Measurements from ENCODE around the gene PON3. TPM values are rescaled to one million over a fixed set of nuclear protein-coding genes. Genes with fewer than 3 reads are reported as not detected.

The PON3 gene
- not detected for total RNA-seq

- Mint-ChIP-seq H3K36me3 (no peaks in the 10 kb centered on the region), H3K4me3 (peak within 1 kb of the TSS; percentile 36), H3K9me3 (no peaks in the 10 kb centered on the region), H3K27me3 (peaks cover 39% of the 10 kb centered on the region), H3K27ac (no peak within 1 kb of the TSS), H3K4me1 (ENCODE audit: low read depth) (no peaks in the 10 kb centered on the region)
- intact Hi-C loops (cut with micrococcal nuclease) = loop anchor here (10.0 kb wide), 1 partner anchor 78 kb away; no protein-coding TSS in a partner anchor
- POLR2A ChIA-PET = interaction anchor here (0.8 kb wide), 1 partner anchor 15 kb away, joined by 3 read pairs; no protein-coding TSS in a partner anchor
- CTCF ChIA-PET = interaction anchor here (0.7 to 1.7 kb wide), 3 partner anchors 15 to 81 kb away, joined by 3 to 6 read pairs (median 5); no protein-coding TSS in a partner anchor
- DNase-seq = peak; percentile 30
Observed at GRCh38 chr7:95396136-95397032, at the start of gene PON3. TSS of gene PON3 (minus strand) at chr7:95396375. CDS start at chr7:95396350, 25 bp downstream.

- H3K4me1 Mint-ChIP-seq (ENCODE audit: low read depth) = no peaks in the 10 kb centered on the region
- ChIA-PET POLR2A (no interaction called here), CTCF (interaction anchor here (1.6 kb wide), 1 partner anchor 10 kb away, joined by 3 read pairs; the partner anchor contains the start of gene PON2)
- no peaks in the 10 kb centered on the region for H3K9me3 Mint-ChIP-seq
- H3K4me3 Mint-ChIP-seq = no peak overlapping the region
- no peaks in the 10 kb centered on the region for H3K36me3 Mint-ChIP-seq
- no peak overlapping the region for H3K27ac Mint-ChIP-seq
- no peak for DNase-seq
- no peaks in the 10 kb centered on the region for H3K27me3 Mint-ChIP-seq
- intact Hi-C loops (cut with micrococcal nuclease) = no loop called here
Observed at GRCh38 chr7:95444796-95445195, 48.6 kb upstream of the PON3 start.

- no peak overlapping the region for H3K27ac Mint-ChIP-seq
- ChIA-PET POLR2A (no interaction called here), CTCF (no interaction called here)
- no peak for DNase-seq
- no peaks in the 10 kb centered on the region for H3K36me3 Mint-ChIP-seq
- no peaks in the 10 kb centered on the region for H3K4me1 Mint-ChIP-seq (ENCODE audit: low read depth)
- intact Hi-C loops (cut with micrococcal nuclease) = no loop called here
- H3K27me3 Mint-ChIP-seq = no peaks in the 10 kb centered on the region
- no peaks in the 10 kb centered on the region for H3K9me3 Mint-ChIP-seq
- H3K4me3 Mint-ChIP-seq = no peak overlapping the region
Observed at GRCh38 chr7:95441042-95441823, 45.1 kb upstream of the PON3 start.

- ChIA-PET CTCF (no interaction called here), POLR2A (no interaction called here)
- Mint-ChIP-seq H3K27me3 (peaks cover 3% of the 10 kb centered on the region), H3K4me1 (ENCODE audit: low read depth) (peaks cover 1% of the 10 kb centered on the region), H3K27ac (no peak overlapping the region), H3K9me3 (no peaks in the 10 kb centered on the region), H3K4me3 (no peak overlapping the region), H3K36me3 (no peaks in the 10 kb centered on the region)
- DNase-seq = no peak
- intact Hi-C loops (cut with micrococcal nuclease) = no loop called here
Observed at GRCh38 chr7:95440394-95441038, 44.3 kb upstream of the PON3 start.

GRCh38 chr7:95436407-95436806 is 40.2 kb upstream of the PON3 start:
- Mint-ChIP-seq H3K4me1 (ENCODE audit: low read depth) (peaks cover 10% of the 10 kb centered on the region), H3K4me3 (no peak overlapping the region), H3K36me3 (no peaks in the 10 kb centered on the region), H3K27me3 (peaks cover 6% of the 10 kb centered on the region), H3K9me3 (no peaks in the 10 kb centered on the region), H3K27ac (no peak overlapping the region)
- intact Hi-C loops (cut with micrococcal nuclease) = no loop called here
- POLR2A ChIA-PET = no interaction called here
- CTCF ChIA-PET = no interaction called here
- DNase-seq = no peak

- peaks cover 6% of the 10 kb centered on the region for H3K27me3 Mint-ChIP-seq
- intact Hi-C loops (cut with micrococcal nuclease) = no loop called here
- ChIA-PET CTCF (interaction anchor here (1.3 kb wide), 1 partner anchor 9 kb away, joined by 3 read pairs; no protein-coding TSS in a partner anchor), POLR2A (no interaction called here)
- DNase-seq = no peak
- no peaks in the 10 kb centered on the region for H3K36me3 Mint-ChIP-seq
- H3K4me1 Mint-ChIP-seq (ENCODE audit: low read depth) = peaks cover 10% of the 10 kb centered on the region
- peak overlapping the region; percentile 73 for H3K4me3 Mint-ChIP-seq
- no peaks in the 10 kb centered on the region for H3K9me3 Mint-ChIP-seq
- H3K27ac Mint-ChIP-seq = no peak overlapping the region
Observed at GRCh38 chr7:95435422-95435780, 39.2 kb upstream of the PON3 start.

- CTCF ChIA-PET = interaction anchor here (1.3 kb wide), 1 partner anchor 10 kb away, joined by 3 read pairs; no protein-coding TSS in a partner anchor
- Mint-ChIP-seq H3K4me1 (ENCODE audit: low read depth) (peaks cover 10% of the 10 kb centered on the region), H3K27me3 (peaks cover 6% of the 10 kb centered on the region), H3K36me3 (no peaks in the 10 kb centered on the region), H3K9me3 (no peaks in the 10 kb centered on the region), H3K27ac (peak within 1 kb of the TSS; percentile 36), H3K4me3 (peak within 1 kb of the TSS; percentile 73)
- POLR2A ChIA-PET = no interaction called here
- peak; percentile 50 for DNase-seq
- intact Hi-C loops (cut with micrococcal nuclease) = no loop called here
Observed at GRCh38 chr7:95434557-95435421, 38.6 kb upstream of the PON3 start, which contains the start of gene PON2. TSS of gene PON2 (minus strand) at chr7:95435028. CDS start at chr7:95434951, 77 bp downstream.

GRCh38 chr7:95433952-95434556 is 37.9 kb upstream of the PON3 start:
- Mint-ChIP-seq H3K36me3 (no peaks in the 10 kb centered on the region), H3K4me1 (ENCODE audit: low read depth) (peaks cover 10% of the 10 kb centered on the region), H3K4me3 (peak overlapping the region; percentile 57), H3K27me3 (peaks cover 6% of the 10 kb centered on the region), H3K9me3 (no peaks in the 10 kb centered on the region), H3K27ac (no peak overlapping the region)
- CTCF ChIA-PET = no interaction called here
- intact Hi-C loops (cut with micrococcal nuclease) = no loop called here
- DNase-seq = no peak
- POLR2A ChIA-PET = no interaction called here

- intact Hi-C loops (cut with micrococcal nuclease) = no loop called here
- ChIA-PET CTCF (no interaction called here), POLR2A (no interaction called here)
- Mint-ChIP-seq H3K4me3 (no peak overlapping the region), H3K27me3 (peaks cover 6% of the 10 kb centered on the region), H3K4me1 (ENCODE audit: low read depth) (peaks cover 10% of the 10 kb centered on the region), H3K36me3 (no peaks in the 10 kb centered on the region), H3K9me3 (no peaks in the 10 kb centered on the region), H3K27ac (no peak overlapping the region)
- no peak for DNase-seq
Observed at GRCh38 chr7:95433129-95433528, 37.0 kb upstream of the PON3 start.

- ChIA-PET POLR2A (no interaction called here), CTCF (no interaction called here)
- Mint-ChIP-seq H3K4me1 (ENCODE audit: low read depth) (peaks cover 10% of the 10 kb centered on the region), H3K36me3 (no peaks in the 10 kb centered on the region), H3K27me3 (peaks cover 6% of the 10 kb centered on the region), H3K27ac (no peak overlapping the region), H3K4me3 (no peak overlapping the region), H3K9me3 (no peaks in the 10 kb centered on the region)
- no peak for DNase-seq
- intact Hi-C loops (cut with micrococcal nuclease) = no loop called here
Observed at GRCh38 chr7:95432606-95433005, 36.4 kb upstream of the PON3 start.

GRCh38 chr7:95430864-95431263 is 34.7 kb upstream of the PON3 start:
- Mint-ChIP-seq H3K36me3 (no peaks in the 10 kb centered on the region), H3K27ac (no peak overlapping the region), H3K27me3 (peaks cover 4% of the 10 kb centered on the region), H3K4me3 (no peak overlapping the region), H3K4me1 (ENCODE audit: low read depth) (peaks cover 10% of the 10 kb centered on the region), H3K9me3 (no peaks in the 10 kb centered on the region)
- no peak for DNase-seq
- intact Hi-C loops (cut with micrococcal nuclease) = no loop called here
- ChIA-PET POLR2A (no interaction called here), CTCF (no interaction called here)

All from activated CD4-positive, alpha-beta memory T cell treated with anti-CD3 and anti-CD28 coated beads for 36 hours (primary cell).